GM18520 (cell line): ENCODE data around the gene C1S.

Source experiments
- ATAC-seq: cut with Tn5 transposase; IDR thresholded peaks from one replicate; pipeline ENCODE4 v1.9.1; 2021; ENCODE audit not compliant: unreplicated experiment

C1S gene

DNA sequence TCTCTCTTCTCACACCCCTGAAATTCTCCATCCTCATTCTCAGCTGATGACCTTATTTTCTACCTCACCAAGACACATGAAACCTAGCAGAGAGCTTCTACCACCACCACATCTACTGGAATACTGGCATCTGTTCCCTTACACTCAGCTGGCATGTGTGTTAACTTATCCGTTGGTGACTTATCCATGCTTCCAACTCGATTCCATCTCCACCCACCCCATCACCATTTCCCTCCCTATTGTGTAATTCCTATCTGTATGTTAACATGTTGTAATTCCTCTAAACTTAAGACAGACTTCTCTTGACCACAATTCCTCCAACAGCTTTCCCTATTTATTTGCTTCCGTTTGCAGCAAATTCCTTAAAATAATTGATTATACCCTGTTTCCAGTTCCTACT, 15.4 kb downstream of the C1S start:
- ATAC-seq, result no peak

DNA sequence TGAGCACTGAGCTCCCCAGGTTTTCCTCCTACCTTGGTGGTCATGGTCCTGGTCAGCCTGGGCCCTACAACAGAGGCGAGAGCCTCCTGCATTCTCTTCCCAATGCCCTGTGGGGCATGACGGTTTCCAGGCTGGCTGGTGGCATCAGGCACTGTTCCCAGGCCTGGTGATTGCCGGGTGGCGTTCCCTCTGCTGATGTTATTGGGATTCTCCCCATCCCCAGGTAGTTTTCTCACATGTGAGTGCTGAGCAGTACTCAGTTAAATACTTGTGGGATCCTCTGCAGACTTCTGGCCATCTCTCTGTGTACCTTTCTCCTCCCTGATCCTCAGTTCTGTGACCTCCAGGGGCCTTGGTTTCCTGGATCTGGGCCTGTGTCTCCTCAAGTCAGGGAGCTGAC, 16.0 kb downstream of the C1S start:
- no peak for ATAC-seq

DNA sequence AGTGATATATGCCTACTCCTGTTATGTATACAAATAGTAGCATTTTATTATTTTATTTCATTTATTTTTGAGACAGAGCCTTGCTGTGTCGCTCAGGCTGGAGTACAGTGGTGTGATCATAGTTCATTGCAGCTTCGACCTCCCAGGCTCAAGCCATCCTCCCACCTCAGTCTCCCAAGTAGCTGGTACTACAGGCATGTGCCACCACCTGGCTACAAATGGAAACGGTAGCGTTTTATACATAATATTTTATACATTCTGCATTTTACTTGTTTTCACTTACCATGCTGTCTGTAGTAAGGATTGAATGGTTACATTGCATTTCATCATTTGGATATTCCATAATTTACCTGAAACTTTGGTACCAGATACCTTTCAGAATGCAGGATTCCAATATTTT, 17.6 kb downstream of the C1S start:
- no peak for ATAC-seq

DNA sequence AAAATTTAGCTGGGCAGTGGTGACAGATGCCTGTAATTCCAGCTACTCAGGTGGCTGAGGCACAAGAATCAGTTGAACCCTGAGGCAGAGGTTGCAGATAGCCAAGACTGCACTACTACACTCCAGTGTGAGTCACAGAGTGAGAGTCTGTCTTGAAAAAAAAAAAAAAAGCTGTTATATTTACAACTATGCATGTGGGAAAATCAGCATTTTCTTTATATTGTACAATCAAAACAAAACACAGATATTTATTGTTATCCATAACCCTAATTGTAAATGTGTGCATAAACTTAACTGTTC, 19.3 kb downstream of the C1S start:
- ATAC-seq, result no peak

DNA sequence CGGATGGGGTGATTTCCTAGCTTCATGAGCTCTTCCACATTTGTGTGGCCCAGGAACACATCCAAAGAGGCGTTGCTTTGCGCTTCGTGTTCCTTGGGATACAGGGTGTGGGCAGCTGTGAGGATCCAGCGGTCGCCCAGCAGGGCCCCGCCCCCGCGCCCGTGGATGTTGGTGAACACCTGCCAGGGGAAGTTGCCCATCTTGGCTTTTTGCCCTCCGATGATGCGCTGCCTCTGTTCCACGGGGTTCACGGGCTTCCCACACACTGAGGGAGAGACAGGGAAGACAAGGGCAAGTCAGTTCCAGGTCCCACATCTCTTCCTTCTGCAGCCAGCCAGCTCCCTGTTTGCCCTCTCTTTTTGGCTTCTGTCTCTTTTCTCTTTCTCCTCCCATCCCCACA, 20.5 kb downstream of the C1S start:
- no peak for ATAC-seq

DNA sequence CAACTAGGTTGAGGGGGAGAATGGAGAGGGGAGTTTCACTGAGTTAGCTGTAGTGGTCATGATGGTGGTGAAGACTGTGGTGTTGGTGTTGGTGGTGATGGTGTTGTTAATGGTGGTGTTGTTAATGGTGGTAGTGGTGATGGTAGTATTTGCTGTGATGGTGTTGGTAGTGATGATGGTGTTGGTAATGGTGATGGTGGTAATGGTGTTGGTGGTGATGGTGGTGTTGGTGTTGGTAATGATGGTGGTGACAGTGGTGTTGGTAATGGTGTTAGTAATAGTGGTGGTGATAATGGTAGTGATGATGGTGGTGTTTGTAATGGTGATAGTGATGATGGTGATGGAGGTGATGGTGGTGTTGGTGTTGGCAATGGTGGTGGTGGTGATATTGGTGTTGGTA, 22.6 kb downstream of the C1S start:
- ATAC-seq, result no peak

DNA sequence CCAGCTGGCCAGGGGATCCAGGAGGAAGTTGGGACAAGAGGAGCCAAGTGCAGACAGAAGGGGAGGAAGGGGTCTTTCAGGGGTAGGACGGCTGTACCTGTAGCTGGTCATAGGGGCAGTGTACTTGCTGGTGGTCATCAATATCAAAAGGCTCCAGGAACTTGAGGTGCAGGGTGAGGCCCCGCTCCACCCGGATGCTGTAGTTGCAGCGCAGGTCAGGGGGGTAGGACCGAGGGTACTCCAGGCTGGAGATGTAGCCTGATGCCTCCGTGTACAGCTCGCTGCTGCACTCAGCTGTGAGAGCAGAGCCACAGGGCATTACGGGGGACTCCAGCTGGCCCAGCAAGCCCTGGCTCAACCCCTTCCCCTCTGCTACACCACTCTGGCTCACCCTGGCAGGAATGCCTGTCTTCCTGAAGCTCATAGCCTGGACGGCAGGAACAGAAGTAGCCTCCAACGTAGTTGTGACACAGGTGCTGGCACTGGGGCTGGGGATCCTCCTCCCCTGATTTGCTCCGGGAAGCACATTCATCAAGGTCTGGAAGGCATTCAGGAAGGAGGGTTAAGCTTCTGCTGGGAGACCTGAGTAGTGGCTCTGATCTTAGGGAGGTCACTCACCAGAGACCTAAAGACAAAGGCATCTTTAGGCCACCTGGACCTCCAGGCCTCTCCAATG, 28.8 kb downstream of the C1S start:
- ATAC-seq, result no peak

DNA sequence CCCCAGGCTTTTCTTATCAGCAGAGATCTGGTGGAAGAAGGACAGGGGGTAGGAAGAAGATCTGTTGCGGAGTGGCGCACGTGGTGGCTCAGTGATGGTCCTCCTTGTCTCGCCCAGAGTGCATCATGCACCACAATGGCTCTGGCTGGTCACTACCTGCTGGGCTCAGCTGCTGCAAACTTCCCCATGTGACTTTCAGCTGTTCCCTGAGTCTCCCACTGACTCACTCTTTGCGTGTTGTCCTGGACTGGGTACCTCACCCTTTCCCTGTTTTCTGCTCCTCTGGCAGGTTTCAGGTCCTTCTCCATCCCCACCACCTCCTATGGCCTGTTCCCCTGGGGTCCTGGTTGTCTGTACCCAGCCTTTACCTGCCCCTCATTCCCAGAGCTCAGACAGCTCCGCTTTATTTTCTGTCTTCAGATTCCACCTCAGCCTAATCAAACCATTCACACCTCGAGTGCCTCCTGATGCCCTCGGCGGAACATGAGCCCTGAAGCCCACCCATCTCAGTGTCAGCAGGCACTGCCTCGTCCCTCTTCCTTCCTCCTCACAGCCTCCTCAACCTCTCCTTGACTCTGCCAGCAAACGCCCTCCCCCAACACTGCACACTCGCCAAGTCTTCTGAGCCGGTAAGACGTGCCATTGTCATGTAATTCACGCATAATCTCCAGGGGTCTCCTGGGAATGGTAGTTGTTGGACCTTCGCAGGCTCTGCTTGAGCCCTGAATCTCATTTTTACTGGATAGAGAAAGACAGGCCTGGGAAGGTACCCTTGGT, 29.9 kb downstream of the C1S start:
- no peak for ATAC-seq

DNA sequence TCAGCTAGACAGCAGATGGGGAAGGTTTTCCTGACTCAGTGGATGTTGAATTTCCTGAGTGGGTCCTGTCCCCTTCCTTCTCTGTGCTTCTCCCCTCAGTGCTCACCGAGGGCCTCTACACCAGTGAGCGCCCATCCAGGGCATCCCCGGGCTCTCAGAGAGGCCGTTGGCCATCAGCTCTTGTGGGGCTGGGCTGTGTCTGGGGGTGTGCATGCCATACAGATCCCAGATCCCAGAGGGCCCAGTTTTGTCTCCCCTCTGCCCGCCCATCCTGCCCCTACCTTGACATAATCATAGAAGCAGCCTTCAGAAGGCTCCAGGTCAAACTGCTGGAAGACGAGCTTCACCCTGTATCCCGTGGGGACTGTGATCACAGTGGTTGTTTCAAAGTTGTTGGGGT, 30.7 kb downstream of the C1S start:
- no peak for ATAC-seq

DNA sequence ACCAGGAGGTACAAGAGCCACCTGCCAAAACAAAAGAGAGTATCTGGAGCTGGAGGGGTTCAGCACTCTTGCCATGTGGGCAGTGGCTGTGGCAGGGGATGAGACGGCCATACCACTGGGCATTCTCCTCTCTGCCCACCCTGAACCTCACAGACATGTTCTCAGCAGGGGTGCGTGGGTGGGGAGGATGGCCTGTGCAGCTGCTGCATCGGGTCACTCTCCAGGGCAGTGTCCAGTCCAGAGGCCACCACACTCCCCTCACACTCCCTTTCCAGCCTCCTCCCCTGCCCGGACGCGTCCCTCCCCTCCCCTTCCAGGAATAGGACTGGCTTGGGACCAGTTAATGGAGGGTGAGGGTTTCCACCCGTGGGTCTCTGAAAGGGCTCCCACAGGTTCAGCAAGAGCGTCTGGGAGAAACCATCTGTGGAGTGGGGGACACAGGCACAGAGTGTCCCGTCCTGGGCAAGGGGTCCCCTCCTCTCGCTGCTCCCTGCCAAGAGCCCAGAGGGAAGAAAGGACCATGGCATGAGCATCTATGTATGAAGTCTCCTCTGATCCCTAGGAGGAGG, 31.2 kb downstream of the C1S start:
- no peak for ATAC-seq

DNA sequence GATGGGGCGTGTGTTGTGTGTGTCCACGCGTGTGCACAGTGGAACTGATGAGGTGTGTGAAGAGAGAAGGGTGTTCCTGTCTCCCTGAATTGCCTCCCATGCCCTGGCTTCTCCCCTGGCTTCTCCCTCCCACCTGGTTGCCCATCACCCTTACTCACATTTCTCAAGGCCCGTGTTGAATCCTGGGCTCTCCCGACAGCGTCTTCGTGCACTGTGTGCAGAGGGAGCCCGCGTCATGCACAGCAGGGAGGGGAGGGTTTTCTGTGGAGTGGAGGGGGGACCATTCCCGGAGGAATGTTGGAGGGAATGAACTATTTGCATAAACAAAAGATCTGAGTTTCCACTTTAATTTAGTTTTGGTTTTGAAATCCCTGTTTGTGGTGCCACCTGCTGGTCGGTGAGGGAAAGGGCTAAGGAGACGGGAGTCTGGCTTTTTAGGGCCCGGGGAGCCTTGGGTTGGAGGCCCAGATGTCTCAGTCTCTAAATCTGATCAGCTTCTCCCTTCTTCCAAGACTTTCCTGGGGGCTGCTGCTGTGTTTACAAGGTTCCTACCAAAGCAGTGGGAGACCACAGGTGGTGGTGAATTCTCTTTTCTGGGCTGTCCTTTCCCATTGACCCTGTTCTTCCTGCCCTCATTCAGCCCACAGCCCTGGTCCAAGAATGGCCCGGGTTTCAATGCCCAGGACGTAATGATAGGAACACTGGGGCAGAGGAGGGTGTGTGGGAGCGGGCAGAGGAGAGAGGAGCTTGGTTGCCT, 31.9 kb downstream of the C1S start, which contains the start of gene C1R:
Gene C1R (minus strand): TSS at position 217 of the 757 bp plus-strand sequence. CDS start 57 bp downstream, at position 160.
- ATAC-seq, result no peak

DNA sequence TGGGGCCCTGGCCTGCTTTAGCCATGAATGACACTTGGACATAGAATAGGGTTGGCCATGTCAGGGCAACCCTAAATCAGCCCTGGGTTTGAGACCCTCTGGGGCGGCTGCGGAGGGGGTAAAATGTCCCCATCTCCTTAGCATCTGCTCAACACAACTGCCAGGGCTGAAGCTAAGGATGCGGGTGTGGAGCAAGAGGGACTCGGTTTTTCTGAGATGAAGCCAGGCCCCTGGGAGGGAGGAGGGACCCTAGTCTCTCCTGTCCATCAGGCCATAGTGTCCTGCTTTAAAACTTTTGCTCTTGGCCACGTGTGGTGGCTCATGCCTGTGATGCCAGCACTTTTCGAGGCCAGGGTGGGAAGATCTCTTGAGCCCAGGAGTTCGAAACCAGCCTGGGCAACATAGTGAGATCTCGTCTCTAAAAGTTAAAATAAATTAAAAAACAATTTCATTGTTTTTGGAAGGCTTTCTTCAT, 32.5 kb downstream of the C1S start:
- no peak for ATAC-seq

DNA sequence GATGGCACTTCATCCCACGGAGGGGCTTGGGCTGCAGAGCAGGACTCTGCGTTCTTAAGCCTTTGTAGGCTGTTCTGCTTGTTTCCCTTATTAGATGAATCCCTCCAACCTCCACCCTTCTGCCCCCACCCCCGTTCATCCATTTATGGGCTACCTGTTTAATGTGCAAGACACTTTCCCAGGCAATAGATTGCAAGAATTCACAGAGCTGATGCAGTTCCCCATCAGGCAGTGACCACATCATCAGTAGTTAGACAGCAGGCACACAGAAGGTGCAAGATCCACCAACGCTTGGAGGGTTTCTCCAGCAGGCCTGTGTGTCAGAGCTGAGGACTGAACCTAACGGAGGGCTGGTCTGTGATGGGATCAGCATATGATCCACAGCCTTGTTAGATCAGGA, 33.0 kb downstream of the C1S start:
- ATAC-seq, result no peak

DNA sequence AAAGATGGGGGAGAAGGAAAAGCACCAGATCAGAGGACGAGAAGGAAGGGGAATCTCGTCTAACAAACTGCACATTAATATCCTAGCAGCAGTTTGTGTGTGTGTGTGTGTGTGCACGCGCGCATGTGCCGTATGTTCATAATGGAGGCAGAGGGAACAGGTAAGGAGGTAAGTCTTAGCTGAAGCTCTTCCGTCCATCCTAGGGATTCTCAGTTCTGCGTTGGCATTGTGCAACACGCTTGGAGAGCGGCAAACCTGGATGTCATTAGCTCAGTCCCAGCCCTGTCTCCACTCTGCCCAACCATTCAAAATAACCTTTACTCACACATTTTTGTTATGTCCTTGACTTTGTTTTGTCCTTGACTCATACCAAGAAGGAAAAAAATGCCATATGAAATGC, 33.4 kb downstream of the C1S start:
- ATAC-seq, result no peak

DNA sequence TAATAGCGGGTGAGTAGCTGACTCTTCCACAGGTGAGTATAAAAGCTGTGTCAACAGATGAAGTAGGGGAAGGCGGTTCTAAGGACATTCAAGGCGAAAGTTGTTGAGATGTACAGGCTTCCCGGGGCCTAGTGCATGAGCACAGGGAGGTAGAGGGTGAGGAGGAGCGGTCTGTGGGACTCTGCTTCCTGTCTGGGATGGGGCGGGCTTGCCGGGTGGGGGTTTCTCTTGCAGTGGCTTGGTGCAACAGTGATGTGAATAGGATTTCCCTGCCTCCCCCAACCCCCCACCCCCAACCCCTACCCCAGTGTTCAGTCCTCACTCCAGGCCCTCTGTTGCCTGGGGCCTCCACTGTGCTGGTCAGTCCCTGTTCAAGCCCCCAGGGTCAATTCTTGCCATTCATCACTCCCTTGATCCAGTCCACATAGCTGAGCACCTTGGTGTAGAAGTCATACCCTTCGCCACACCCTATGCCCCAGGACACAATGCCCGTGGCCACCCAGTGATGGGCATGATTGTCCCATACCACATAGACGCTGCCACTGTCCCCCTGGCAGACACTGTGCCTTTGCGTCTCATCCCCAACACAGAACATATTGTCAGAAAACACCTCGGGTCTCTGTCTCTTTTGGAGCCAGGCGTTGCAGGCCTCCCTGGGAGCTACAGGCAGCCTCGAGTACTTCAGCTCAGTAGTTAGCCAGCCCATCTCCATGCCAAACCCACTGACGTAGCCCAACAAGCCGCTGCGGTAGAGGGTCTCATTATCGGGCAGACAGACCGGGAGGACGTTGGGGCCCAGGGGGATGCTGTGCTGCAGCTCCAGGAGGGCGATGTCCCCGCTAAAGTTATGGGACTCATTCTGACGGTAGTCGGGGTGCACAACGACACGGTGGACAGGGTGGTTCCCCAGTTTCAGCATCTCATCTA, 35.8 kb downstream of the C1S start:
- ATAC-seq, result no peak

DNA sequence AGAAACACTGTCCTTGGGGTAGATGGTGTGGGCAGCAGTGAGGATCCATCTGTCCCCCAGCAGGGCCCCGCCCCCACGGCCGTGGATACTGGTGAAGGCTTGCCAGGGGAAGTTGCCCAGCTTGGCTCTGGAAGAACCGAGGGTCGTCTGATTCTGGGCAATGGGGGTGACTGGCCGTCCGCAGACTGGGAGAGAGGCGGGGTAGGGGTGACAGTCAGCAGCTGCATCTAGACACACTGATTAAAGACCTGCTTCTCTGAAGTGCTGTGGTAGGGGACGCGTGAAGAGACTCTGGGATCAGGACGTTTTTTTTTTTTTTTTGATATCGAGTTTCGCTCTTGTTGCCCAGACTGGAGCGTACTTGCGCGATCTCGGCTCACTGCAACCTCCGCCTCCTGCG, 36.5 kb downstream of the C1S start:
- ATAC-seq, result no peak

DNA sequence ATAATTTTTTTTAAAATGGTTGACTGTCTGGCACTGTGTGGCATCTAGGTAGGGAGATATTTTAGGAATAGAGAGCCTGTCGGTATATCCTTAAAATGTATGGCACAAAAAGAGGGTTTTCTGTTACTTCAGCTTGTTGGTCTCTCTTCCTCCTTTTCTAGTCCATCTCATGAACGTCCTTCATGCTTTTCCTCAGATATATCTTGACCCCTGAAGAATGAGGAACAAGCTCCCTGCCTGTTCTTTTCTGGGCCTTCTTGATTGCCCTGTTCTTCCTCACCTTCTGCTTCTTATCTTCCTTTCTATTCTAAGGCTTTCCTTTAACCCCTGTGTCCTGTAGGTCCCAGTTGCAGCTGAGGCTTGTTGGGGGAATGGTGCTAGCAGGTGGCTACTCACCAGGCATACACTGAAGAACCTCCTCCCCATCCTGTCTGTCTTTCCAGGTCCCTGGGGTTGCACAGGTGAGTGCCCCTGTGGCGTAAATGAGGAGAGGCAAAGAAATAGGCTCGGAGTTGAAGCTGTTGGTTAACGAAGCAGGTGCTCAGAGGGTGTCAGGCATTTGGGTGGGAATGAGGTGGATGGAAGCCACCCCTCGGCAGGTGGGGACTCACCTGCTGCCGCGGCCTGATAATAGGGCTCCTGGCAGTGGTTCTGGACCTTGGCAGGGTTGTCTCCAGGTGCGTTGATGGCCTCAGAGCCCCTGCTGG, 38.9 kb downstream of the C1S start:
- no peak for ATAC-seq

DNA sequence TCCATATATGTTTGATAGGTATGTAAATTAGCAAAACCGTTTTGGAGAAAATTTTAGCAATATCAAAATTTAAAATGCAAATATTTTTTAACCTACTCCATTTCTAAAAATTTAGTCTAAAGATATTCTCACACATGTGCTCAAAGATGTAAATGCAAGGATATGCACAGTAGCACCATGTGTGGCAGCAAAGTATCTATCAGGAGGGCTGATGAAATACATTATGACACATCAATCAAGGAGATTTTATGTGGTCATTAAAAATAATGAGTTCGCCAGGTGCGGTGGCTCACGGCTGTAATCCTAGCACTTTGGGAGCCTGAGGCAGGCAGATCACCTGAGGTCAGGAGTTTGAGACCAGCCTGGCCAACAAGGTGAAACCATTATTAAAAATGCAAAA, 39.7 kb downstream of the C1S start:
- no peak for ATAC-seq

DNA sequence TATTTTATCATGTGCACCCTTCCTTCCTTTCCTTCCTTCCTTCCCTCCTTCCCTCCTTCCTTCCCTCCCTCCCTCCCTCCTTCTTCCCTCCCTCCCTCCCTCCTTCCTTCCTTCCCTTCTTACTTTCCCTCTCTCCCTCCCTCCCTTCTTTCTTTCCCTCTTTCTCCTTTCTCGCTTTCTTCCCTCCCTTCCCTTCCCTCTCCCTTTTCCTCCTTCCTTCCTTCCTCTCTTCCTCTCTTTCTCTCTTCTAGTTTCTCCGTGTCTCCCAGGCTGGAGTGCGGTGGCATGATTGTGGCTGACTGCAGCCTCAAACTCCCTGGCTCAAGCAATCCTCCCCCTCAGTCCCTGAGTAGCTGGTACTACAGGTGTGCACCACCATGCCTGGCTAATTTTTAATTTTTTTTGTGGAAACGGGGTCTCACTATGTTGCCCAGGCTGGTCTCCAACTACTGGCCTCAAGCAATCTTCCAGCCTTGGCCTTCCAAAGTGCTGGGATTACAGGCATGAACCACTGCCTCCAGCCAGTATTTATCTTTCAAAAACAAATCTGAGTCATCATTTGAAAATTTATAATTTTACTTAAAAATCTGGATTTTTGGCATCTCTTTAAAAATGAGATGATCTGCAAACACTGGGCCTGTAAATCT, 40.7 kb downstream of the C1S start:
- no peak for ATAC-seq
